Tibial artery (tissue), 4 donors: ENCODE measurements around the gene NID1.
A peak's percentile ranks its signal among the peaks of the same experiment; 100 is the strongest.
"Not testable (repeated sequence)": the region's sequence is repeated elsewhere in the genome, so short reads cannot be mapped to it uniquely, and the experiment has no call there.

Experiments used
- DNase-seq, 2 donors: peaks; one replicate each; pipeline ENCODE4 v3.0.0-alpha.2; 2019
- H3K27ac ChIP-seq, 2 donors: fragments of 200-600 bp; sonication (generic) in 1 of 2; 1 replicate in 1 of 2; 2 replicates in 1 of 2; pipeline ENCODE4 v1.5.1; 2018 to 2019; ENCODE audit warnings: mild to moderate bottlenecking in 1 of 2
- H3K27me3 ChIP-seq, 2 donors: fragments of 200-600 bp; sonication (generic) in 1 of 2; one replicate each; pipeline versions ENCODE4 v1.5.1 to v1.6.0; 2016 to 2019
- H3K36me3 ChIP-seq, 3 donors: fragments of 200-600 bp; sonication (generic) in 2 of 3; one replicate each; pipeline ENCODE4 v1.5.1; 2016 to 2019; ENCODE audit warnings: mild to moderate bottlenecking in 2 of 3
- H3K4me1 ChIP-seq, 4 donors: fragments of 200-600 bp; sonication (generic) in 2 of 4; 1 replicate in 3 of 4; 2 replicates in 1 of 4; pipeline ENCODE4 v1.5.1; 2016 to 2019
- H3K4me3 ChIP-seq, 2 donors: fragments of 200-600 bp; sonication (generic) in 1 of 2; 1 replicate in 1 of 2; 2 replicates in 1 of 2; pipeline ENCODE4 v1.5.1; 2018 to 2019; ENCODE audit warnings: mild to moderate bottlenecking in 2 of 2
- H3K9me3 ChIP-seq, 3 donors: fragments of 200-600 bp; sonication (generic) in 1 of 3; one replicate each; pipeline ENCODE4 v1.5.1; 2016 to 2019
- CTCF ChIP-seq, 2 experiments: fragments of 200-600 bp in 1 of 2; fragments of 450-650 bp in 1 of 2; IDR thresholded peaks; one replicate each; pipeline ENCODE4 v1.5.1; 2017 to 2019; ENCODE audit warnings: antibody characterized with exemption in 2 of 2, mild to moderate bottlenecking in 1 of 2, moderate library complexity in 1 of 2
- intact Hi-C: fragments of 100-400 bp; cut with DNase I; formaldehyde crosslinking; loops from one replicate; pipeline ENCODE4 v1.15.0; 2023; ENCODE audit warnings: low total_unique reads

The NID1 gene

GRCh38 chr1:235971571-235972310, 93.1 kb downstream of the NID1 start:
- Histone ChIP-seq H3K36me3 (peaks cover 3 to 15% (median 8%) of the 10 kb centered on the region in 3 donors), H3K4me3 (peak overlapping the region; percentile 42 to 49), H3K9me3 (no peaks in the 10 kb centered on the region), H3K27me3 (no peaks in the 10 kb centered on the region), H3K4me1 (peaks cover 0 to 24% (median 14%) of the 10 kb centered on the region in 4 donors), H3K27ac (peak overlapping the region; percentile 92 to 93)
- peak; percentile 97 to 99 for DNase-seq
- TF ChIP-seq CTCF (IDR thresholded peaks at IDR 0.05): peak; percentile 80 to 88
- intact Hi-C loops: loop anchor here (10.0 kb wide), 1 partner anchor 57 kb away; no protein-coding TSS in a partner anchor

- Histone ChIP-seq H3K4me1 (peaks cover 0 to 24% (median 14%) of the 10 kb centered on the region in 4 donors), H3K9me3 (no peaks in the 10 kb centered on the region), H3K27me3 (no peaks in the 10 kb centered on the region), H3K4me3 (peak overlapping the region; percentile 42 to 49), H3K36me3 (peaks cover 0 to 8% (median under 1%) of the 10 kb centered on the region in 3 donors), H3K27ac (peak overlapping the region; percentile 92 to 93)
- DNase-seq: no peak
- intact Hi-C loops: loop anchor here (10.0 kb wide), 1 partner anchor 56 kb away; no protein-coding TSS in a partner anchor
- TF ChIP-seq CTCF (IDR thresholded peaks at IDR 0.05): no peak
These were observed 93.9 kb downstream of the NID1 start for GRCh38 chr1:235971020-235971419.

GRCh38 chr1:235968831-235969230, 96.1 kb downstream of the NID1 start:
- H3K36me3 ChIP-seq: no peaks in the 10 kb centered on the region
- H3K4me1 ChIP-seq: peaks cover 0 to 24% (median 14%) of the 10 kb centered on the region in 4 donors
- intact Hi-C loops: no loop called here
- TF ChIP-seq CTCF (IDR thresholded peaks at IDR 0.05): no peak
- H3K27ac ChIP-seq: no peak overlapping the region
- H3K4me3 ChIP-seq: no peak overlapping the region
- no peaks in the 10 kb centered on the region for H3K9me3 ChIP-seq
- no peak for DNase-seq
- H3K27me3 ChIP-seq: no peaks in the 10 kb centered on the region

- intact Hi-C loops, H3K36me3 ChIP-seq, H3K4me1 ChIP-seq, H3K9me3 ChIP-seq, H3K27ac ChIP-seq, H3K4me3 ChIP-seq, H3K27me3 ChIP-seq, DNase-seq: not testable (repeated sequence)
These were observed 98.8 kb downstream of the NID1 start for GRCh38 chr1:235966134-235966533.

- intact Hi-C loops: no loop called here
- Histone ChIP-seq H3K4me3 (no peak overlapping the region), H3K36me3 (no peaks in the 10 kb centered on the region), H3K27me3 (no peaks in the 10 kb centered on the region), H3K9me3 (no peaks in the 10 kb centered on the region), H3K4me1 (no peaks in the 10 kb centered on the region), H3K27ac (no peak overlapping the region)
- TF ChIP-seq CTCF (IDR thresholded peaks at IDR 0.05): no peak
- no peak for DNase-seq
These were observed 104.1 kb downstream of the NID1 start for GRCh38 chr1:235960809-235961208.

- H3K27me3 ChIP-seq: no peaks in the 10 kb centered on the region
- H3K9me3 ChIP-seq: no peaks in the 10 kb centered on the region
- H3K27ac ChIP-seq: no peak overlapping the region
- DNase-seq: no peak
- TF ChIP-seq CTCF (IDR thresholded peaks at IDR 0.05): no peak
- H3K4me1 ChIP-seq: peaks cover 0 to 10% (median 0%) of the 10 kb centered on the region in 4 donors
- intact Hi-C loops: no loop called here
- no peak overlapping the region for H3K4me3 ChIP-seq
- H3K36me3 ChIP-seq: no peaks in the 10 kb centered on the region
These were observed 106.9 kb downstream of the NID1 start for GRCh38 chr1:235958021-235958420.
